Stimulated activated CD4-positive, alpha-beta T cell treated with anti-CD3 and anti-CD28 coated beads, Interleukin-15, amount 100 ng/mL, for 48 hours (primary cell): ENCODE results near the gene POLD3.
"Not testable (repeated sequence)": the region's sequence is repeated elsewhere in the genome, so short reads cannot be mapped to it uniquely, and the experiment has no call there.

Experiments
- DNase-seq, 2 donors: peaks; one replicate each; pipeline ENCODE4 v3.0.0-alpha.2; 2020; ENCODE audit warnings: low read depth in 2 of 2

POLD3 gene

DNA sequence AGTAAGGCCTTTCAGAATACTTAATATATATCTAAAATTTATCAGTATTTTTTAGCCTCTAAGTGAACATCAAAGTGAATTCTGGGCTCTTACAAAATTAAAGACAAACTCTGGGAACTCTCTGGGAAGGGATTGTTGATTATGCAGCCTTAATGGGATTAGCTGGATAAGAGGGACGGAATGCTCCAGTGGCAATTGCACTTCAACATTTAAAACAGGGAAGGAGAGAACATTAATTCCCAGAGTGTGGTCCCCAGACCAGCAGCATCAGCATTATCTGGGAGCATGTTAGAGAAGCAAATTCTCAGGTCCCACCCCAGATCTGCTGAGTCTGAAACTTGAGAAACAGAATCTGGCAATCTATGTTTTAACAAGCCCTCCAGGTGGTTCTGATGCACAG, 46.5 kb downstream of the POLD3 start:
- no peak for DNase-seq

DNA sequence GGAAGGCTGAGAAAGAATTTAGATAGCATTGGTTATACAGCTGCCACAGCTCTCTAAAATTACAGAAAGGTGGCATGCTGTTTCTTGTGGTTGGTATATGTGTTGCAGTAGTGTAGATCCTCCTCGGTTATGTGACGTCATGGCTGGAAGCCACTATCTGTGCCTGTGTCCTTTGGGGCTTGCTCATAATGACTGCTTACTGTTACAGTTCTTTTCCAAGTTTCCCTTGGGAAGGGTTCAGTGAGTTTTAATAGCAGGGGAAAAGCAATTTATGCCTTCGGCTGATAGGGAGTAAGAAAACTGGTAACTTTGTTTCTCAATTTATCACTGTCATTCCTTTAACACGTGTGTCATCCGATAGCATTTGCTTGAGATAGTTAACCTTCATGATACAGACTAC, 47.2 kb downstream of the POLD3 start:
- no peak for DNase-seq

- no peak for DNase-seq
Measured at GRCh38 chr11:74641289-74641688, 48.9 kb downstream of the POLD3 start.

DNA sequence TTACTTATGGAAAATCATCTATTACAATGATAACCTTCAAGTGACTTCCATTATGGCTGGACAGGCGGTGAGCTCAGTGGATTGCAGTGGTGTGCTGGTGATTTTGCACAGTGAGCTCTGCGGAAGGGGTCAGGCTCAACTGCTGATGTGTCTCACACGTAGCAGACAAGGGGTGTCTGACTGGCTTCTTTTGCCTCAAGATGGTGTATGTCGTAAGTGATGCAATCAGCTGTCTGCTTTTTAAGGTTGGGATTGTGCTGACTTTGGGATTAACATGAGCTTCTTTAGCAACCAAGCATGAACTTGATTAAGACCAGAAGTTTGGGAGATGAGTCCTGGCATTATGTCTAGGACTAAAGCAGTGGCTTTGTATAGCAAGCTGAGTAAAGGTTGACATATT, 49.5 kb downstream of the POLD3 start:
- DNase-seq: no peak

- DNase-seq: no peak
Measured at GRCh38 chr11:74642912-74643311, 50.5 kb downstream of the POLD3 start.

DNA sequence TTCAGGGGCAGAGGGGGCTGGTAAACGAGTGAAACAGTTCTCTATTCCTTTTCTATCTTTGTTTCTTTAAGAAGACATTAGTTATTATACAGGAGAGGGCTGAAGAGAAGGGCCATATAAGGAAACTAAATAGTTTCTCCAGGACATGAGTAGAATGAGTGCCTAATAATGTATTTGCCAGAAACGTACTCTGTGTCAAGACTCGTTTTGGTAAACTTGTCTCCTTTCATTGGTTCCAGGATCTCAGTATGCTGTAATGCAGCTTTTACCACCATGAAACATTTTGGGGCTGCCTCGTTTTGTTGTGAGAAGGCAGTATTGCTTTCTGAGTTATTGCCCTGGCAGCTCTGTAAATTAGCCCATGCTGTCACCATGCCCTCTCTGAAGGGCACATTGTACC, 51.7 kb downstream of the POLD3 start:
- DNase-seq: no peak

GRCh38 chr11:74646215-74646614, 53.8 kb downstream of the POLD3 start:
- DNase-seq: no peak

- DNase-seq: no peak
Measured at GRCh38 chr11:74646954-74647353, 54.6 kb downstream of the POLD3 start.

- DNase-seq: no peak
Measured at GRCh38 chr11:74647404-74647803, 55.0 kb downstream of the POLD3 start.

DNA sequence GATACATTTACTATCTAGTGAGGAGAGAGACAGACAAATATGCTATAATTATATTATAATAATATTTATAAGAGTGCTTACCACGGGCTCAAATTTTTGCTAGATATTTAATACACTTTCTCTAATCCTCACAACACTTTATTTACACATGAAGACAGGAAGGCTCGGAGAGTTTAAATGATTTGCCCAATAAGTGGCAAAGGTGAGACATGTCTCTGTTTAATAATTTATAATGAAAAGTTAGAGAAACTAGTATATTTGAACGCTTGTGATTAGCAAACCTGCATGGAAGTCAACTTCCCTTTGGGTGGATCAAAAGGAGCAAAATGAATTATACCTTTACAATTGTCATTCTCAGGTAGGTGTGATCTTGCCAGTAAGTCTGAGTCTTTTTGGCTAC, 55.4 kb downstream of the POLD3 start:
- DNase-seq: no peak

GRCh38 chr11:74648894-74649293, 56.5 kb downstream of the POLD3 start:
- DNase-seq: no peak

DNA sequence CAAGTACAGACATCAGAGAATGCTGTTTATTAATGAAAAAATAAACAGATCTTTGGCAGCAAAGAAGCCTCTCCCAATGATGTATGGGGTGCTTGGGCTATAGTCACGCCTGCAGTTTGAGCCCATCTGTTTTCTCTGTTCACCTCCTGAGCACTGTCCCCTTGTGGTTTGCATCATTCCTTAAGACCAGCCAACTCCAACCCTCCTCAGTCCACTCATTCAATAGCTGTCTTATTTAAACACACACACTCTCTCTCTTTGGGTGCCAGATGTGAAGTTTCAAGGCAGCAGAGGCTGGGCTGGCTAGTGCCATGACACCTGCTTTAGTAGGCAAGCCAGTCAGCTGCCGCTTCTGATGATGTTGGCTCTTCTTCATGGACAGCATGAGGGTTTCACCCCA, 58.1 kb downstream of the POLD3 start:
- no peak for DNase-seq

DNA sequence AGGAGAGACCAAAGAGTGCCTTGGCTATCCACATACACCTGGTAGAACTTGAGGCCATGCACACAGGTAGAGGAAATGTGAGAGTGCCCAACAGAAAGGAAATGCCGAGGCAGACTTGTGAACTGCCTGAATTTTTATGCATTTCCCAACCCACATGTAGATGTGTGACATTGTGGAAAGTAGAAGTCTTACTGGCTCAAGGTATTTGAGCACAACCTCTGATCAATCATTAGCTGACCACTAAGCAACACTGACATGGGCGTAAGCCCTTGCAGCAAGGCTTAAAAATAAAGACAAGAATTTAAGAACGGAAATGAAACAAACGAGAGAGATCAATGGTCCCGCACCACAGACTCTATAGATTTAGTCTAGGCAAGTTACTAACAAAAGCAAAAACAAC, 62.6 kb downstream of the POLD3 start:
- no peak for DNase-seq

DNA sequence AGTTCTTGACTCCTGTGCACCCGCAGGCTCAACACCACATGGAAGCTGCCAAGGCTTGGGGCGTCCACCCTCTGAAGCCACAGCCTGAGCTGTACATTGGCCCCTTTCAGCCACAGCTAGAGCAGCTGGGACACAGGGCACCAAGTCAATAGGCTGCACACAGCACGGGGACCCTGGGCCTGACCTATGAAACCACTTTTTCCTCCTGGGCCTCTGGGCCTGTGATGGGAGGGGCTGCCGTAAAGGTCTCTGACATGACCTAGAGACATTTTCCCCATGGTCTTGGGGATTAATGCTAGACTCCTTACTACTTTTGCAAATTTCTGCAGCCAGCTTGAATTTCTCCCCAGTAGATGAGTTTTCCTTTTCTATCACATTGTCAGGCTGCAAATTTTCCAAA, 66.7 kb downstream of the POLD3 start:
- not testable (repeated sequence) for DNase-seq

GRCh38 chr11:74662487-74663103, 70.2 kb downstream of the POLD3 start:
- DNase-seq: no peak

GRCh38 chr11:74663315-74663714, 70.9 kb downstream of the POLD3 start:
- no peak for DNase-seq

GRCh38 chr11:74669211-74670160, 77.1 kb downstream of the POLD3 start:
- DNase-seq: no peak

- DNase-seq: no peak
Measured at GRCh38 chr11:74670171-74670570, 77.8 kb downstream of the POLD3 start.

GRCh38 chr11:74671520-74672196, 79.3 kb downstream of the POLD3 start:
- DNase-seq: no peak

GRCh38 chr11:74672332-74672955, 80.1 kb downstream of the POLD3 start:
- DNase-seq: no peak

GRCh38 chr11:74672956-74673692, 80.7 kb downstream of the POLD3 start:
- DNase-seq: no peak
